H1 (cell line): Measurements from ENCODE around the gene CDH2. TPM values are rescaled to one million over a fixed set of nuclear protein-coding genes. Genes with fewer than 3 reads are reported as not detected.

Experiments used
- HDAC2 ChIP-seq, 2 experiments: fragments of 300-600 bp in 1 of 2; sonication (generic) in 1 of 2; IDR thresholded peaks; 2 replicates each; pipeline ENCODE4 v1.6.1; 2011 to 2012; ENCODE audit warnings: low read depth in 2 of 2, low read length in 2 of 2, mild to moderate bottlenecking in 2 of 2, moderate library complexity in 2 of 2, borderline replicate concordance in 1 of 2, inconsistent platforms in 1 of 2
- polyA plus RNA-seq, 7 experiments: library from polyadenylated mRNA; depleted of rRNA in 3 of 7; stranded (reverse) in 5 of 7; unstranded in 2 of 7; fragments of >200 nt in 5 of 7; fragments of 200-250 nt in 2 of 7; gene quantifications; 1 replicate in 5 of 7; 2 replicates in 1 of 7; 4 replicates in 1 of 7; pipeline versions ENCODE4 v1.2.1 to v1.2.3, GENCODE V29; 2011 to 2013; ENCODE audit warnings: missing spikeins in 2 of 7, mixed read lengths in 2 of 7
- total RNA-seq: library from RNA; stranded (reverse); fragmentation: NEBNext Ultra II Directional; extraction: Animal tissue kit (Norgen Biotek cat#: 25700); gene quantifications from 2 replicates; pipeline ENCODE4 v1.2.1, GENCODE V29; 2021

CDH2 gene
- total and polyA plus RNA-seq, 2 of the 8 experiments (the other 6 are each of a cell fraction or from before 2014, with no cell fraction given): 15.0 to 56.5 TPM

DNA sequence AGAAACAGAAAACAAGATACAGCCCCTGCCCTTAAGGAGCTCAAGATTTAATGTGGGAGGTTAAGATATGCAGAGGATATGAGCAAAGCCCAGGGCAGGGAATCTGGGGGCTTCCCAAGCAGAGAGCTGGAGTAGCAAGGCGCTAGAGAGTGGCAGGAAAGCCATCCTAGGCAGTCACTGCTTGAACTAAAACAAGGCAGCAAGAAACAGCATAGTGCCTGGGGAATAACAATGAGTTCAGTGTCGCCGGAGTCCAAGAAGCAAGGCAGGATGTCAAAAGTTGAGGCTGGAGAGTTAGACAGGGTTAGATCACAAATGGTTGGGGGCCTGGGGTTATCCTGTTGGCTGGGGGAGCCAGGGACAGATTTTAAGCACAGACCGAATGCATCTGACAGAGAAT, 24.6 kb downstream of the CDH2 start (continued):
- TF ChIP-seq HDAC2 (IDR thresholded peaks at IDR 0.05; ENCODE audit: borderline replicate concordance in 1 of 2, low read depth in 2 of 2, low read length in 2 of 2): no peak
- TF ChIP-seq, all 59 proteins: peak for 0
